ENCODE measurements around the gene GUCY2D.

- no peak for TF ChIP-seq YY1 (IDR thresholded peaks at IDR 0.05; ENCODE audit: insufficient read depth, insufficient read length)
- no peak for TF ChIP-seq SUZ12 (IDR thresholded peaks at IDR 0.05; ENCODE audit: extremely low read depth, insufficient read depth, insufficient read length)
- TF ChIP-seq ZNF274 (IDR thresholded peaks at IDR 0.05; ENCODE audit: low read depth, low read length) = no peak
Observed at GRCh38 chr17:8059131-8059530, 56.7 kb downstream of the GUCY2D start.
